Kidney capillary endothelial cell (primary cell): ENCODE measurements around the gene GNRHR.
A peak's percentile ranks its signal among the peaks of the same experiment; 100 is the strongest.

Experiments
- DNase-seq: peaks from one replicate; pipeline ENCODE4 v3.0.0-alpha.2; 2018; ENCODE audit warnings: low spot score

The GNRHR gene

GRCh38 chr4:67700116-67700737, 54.0 kb downstream of the GNRHR start:
- peak; percentile 23 for DNase-seq

GRCh38 chr4:67699603-67700002, 54.6 kb downstream of the GNRHR start:
- no peak for DNase-seq

GRCh38 chr4:67697860-67698687, 56.1 kb downstream of the GNRHR start:
- DNase-seq, result no peak

GRCh38 chr4:67696061-67696460, 58.1 kb downstream of the GNRHR start:
- no peak for DNase-seq

GRCh38 chr4:67694662-67695061, 59.5 kb downstream of the GNRHR start:
- DNase-seq, result no peak

- no peak for DNase-seq
These were observed 62.9 kb downstream of the GNRHR start for GRCh38 chr4:67691328-67691727.
